ENCODE results near the gene NYAP2.

Gene NYAP2

GRCh38 chr2:225431105-225431863 is 31.8 kb downstream of the NYAP2 start:
- FAIRE-seq, result no peak

- FAIRE-seq, result no peak
Measured at GRCh38 chr2:225434014-225434413, 34.5 kb downstream of the NYAP2 start.

GRCh38 chr2:225437319-225437718 is 37.8 kb downstream of the NYAP2 start:
- no peak for FAIRE-seq

- FAIRE-seq, result no peak
Measured at GRCh38 chr2:225438248-225438647, 38.7 kb downstream of the NYAP2 start.

GRCh38 chr2:225452677-225453076 is 53.2 kb downstream of the NYAP2 start:
- FAIRE-seq, result no peak

- no peak for FAIRE-seq
Measured at GRCh38 chr2:225454412-225454811, 54.9 kb downstream of the NYAP2 start.

GRCh38 chr2:225456619-225457260 is 57.2 kb downstream of the NYAP2 start:
- FAIRE-seq, result no peak

GRCh38 chr2:225457482-225457881 is 58.0 kb downstream of the NYAP2 start:
- FAIRE-seq, result no peak

GRCh38 chr2:225458431-225459117 is 59.1 kb downstream of the NYAP2 start:
- FAIRE-seq, result no peak

- no peak for FAIRE-seq
Measured at GRCh38 chr2:225462417-225462816, 62.9 kb downstream of the NYAP2 start.

GRCh38 chr2:225462945-225463344 is 63.4 kb downstream of the NYAP2 start:
- no peak for FAIRE-seq

- FAIRE-seq, result no peak
Measured at GRCh38 chr2:225463449-225463848, 63.9 kb downstream of the NYAP2 start.

- FAIRE-seq, result no peak
Measured at GRCh38 chr2:225464346-225465025, 65.0 kb downstream of the NYAP2 start.

GRCh38 chr2:225465827-225466226 is 66.3 kb downstream of the NYAP2 start:
- FAIRE-seq, result no peak

- FAIRE-seq, result no peak
Measured at GRCh38 chr2:225466891-225467604, 67.5 kb downstream of the NYAP2 start.

- no peak for FAIRE-seq
Measured at GRCh38 chr2:225468131-225468530, 68.6 kb downstream of the NYAP2 start.

GRCh38 chr2:225471039-225471438 is 71.5 kb downstream of the NYAP2 start:
- FAIRE-seq, result no peak

GRCh38 chr2:225471482-225471881 is 72.0 kb downstream of the NYAP2 start:
- FAIRE-seq, result no peak

GRCh38 chr2:225472161-225472560 is 72.7 kb downstream of the NYAP2 start:
- no peak for FAIRE-seq

GRCh38 chr2:225479386-225479785 is 79.9 kb downstream of the NYAP2 start:
- FAIRE-seq, result no peak

- FAIRE-seq, result no peak
Measured at GRCh38 chr2:225484751-225485150, 85.2 kb downstream of the NYAP2 start.

- FAIRE-seq, result no peak
Measured at GRCh38 chr2:225486236-225486635, 86.7 kb downstream of the NYAP2 start.

Data from endometrium (tissue), 2 donors.